Heart right ventricle (tissue), 16 donors: ENCODE data around the gene TMEM143. TPM values are rescaled to one million over a fixed set of nuclear protein-coding genes. Genes with fewer than 3 reads are reported as not detected.

Source experiments
- ATAC-seq, 8 donors: fragments of 200-7000 bp; cut with Tn5 transposase; one replicate each; pipeline ENCODE4 v1.9.1; 2020; ENCODE audit warnings: mild to moderate bottlenecking in 8 of 8, moderate library complexity in 8 of 8, moderate number of reproducible peaks in 1 of 8
- DNase-seq, 2 donors: peaks; one replicate each; pipeline ENCODE4 v3.0.0-alpha.2; 2020
- H3K27ac ChIP-seq, 10 donors: fragments of 200-600 bp; sonication (generic) in 2 of 10; one replicate each; pipeline versions ENCODE4 v1.5.0 to v1.8.0; 2020 to 2022; ENCODE audit warnings: mild to moderate bottlenecking in 3 of 10
- H3K27me3 ChIP-seq, 7 donors: fragments of 200-600 bp; one replicate each; pipeline ENCODE4 v1.8.0; 2021 to 2022; ENCODE audit warnings: mild to moderate bottlenecking in 2 of 7
- H3K36me3 ChIP-seq, 9 donors: fragments of 200-600 bp; sonication (generic) in 1 of 9; one replicate each; pipeline versions ENCODE4 v1.5.0 to v1.8.0; 2020 to 2022; ENCODE audit warnings: mild to moderate bottlenecking in 2 of 9
- H3K4me1 ChIP-seq, 9 donors: fragments of 200-600 bp; sonication (generic) in 1 of 9; one replicate each; pipeline versions ENCODE4 v1.5.0 to v1.8.0; 2020 to 2022; ENCODE audit warnings: mild to moderate bottlenecking in 4 of 9
- H3K4me3 ChIP-seq, 10 donors: fragments of 200-600 bp; sonication (generic) in 2 of 10; one replicate each; pipeline versions ENCODE4 v1.5.0 to v1.8.0; 2020 to 2022; ENCODE audit warnings: mild to moderate bottlenecking in 7 of 10, moderate library complexity in 2 of 10
- H3K9me3 ChIP-seq, 11 donors: fragments of 200-600 bp in 10 of 11; sonication (generic) in 2 of 11; one replicate each; pipeline versions ENCODE4 v1.5.0 to v1.8.0; 2013 to 2022; ENCODE audit warnings: mild to moderate bottlenecking in 2 of 11, control low read depth in 1 of 11, moderate library complexity in 1 of 11
- WGBS, 2 donors: extraction: QIAGEN DNeasy Blood & Tissue Kit; methylation state at CpG; one replicate each; pipeline ENCODE4 v1.1.7; 2013; ENCODE audit warnings: inconsistent platforms in 1 of 2; 5-methylcytosine and 5-hydroxymethylcytosine counted together
- intact Hi-C, 10 donors: fragments of 100-400 bp; cut with DNase I; formaldehyde crosslinking; loops; one replicate each; pipeline versions ENCODE4 v1.11.1 to v1.14.2; 2022
- polyA plus RNA-seq, 2 donors: library from polyadenylated mRNA; stranded (reverse); fragments of 200-250 nt; gene quantifications; one replicate each; pipeline ENCODE4 v1.2.3, GENCODE V29; 2013
- total RNA-seq, 10 donors: library from RNA; stranded (reverse); fragmentation: NEBNext Ultra II Directional in 3 of 10; extraction: Animal tissue kit (Norgen Biotek cat#: 25700) in 3 of 10; gene quantifications; one replicate each; pipeline versions ENCODE4 v1.2.1 to v1.2.4, GENCODE V29; 2021 to 2023
- TF ChIP-seq, protein P1 (sequence below), 9 donors: fragments of 200-600 bp; sonication (generic) in 2 of 9; IDR thresholded peaks; one replicate each; pipeline versions ENCODE4 v1.5.0 to v1.8.0; 2021 to 2022; ENCODE audit warnings: antibody characterized with exemption in 9 of 9, mild to moderate bottlenecking in 5 of 9, moderate library complexity in 1 of 9
- donor health status: Arrhythmogenic right ventricular cardiomyopathy.
- donor health status: ischemic (EF 13 %, LVEDD 7.1; RV severe dilation, severe dysfunction).
- donor health status: healthy with polysubstance abuse.
- donor health status: DM: no; HTN: yes; CAD: no.
- donor health status: DM: no; HTN: no; CAD: no.
- donor health status: ischemic (EF 25% LVEDD 6.9; RV normal size, moderate dysfunction).
- donor health status: ischemic (EF 25% LVEDD 5.7; RV mildly dilated, moderate dysfunction).
- donor health status: healthy.
- donor health status: DM: yes; HTN: yes; CAD: no.
- donor health status: Ischemic cardiomyopathy.
- donor health status: ischemic (EF 35%, LVEDD 5.7; RV mildly dilated, moderate dysfunction).
- donor health status: nonischemic (EF 11% LVEDD 7.7; RV severe dilation, severe dysfunction).
- donor health status: DM: yes; HTN: yes; CAD: no.
- donor health status: PGD.
- donor health status: ischemic (EF 29% LVEDD 5.4; RV normal size, mild dysfunction).
- donor health status: nonischemic (EF 23%, LVEDD 6.1; RV moderate dilation, normal function).

The TMEM143 gene
- total and polyA plus RNA-seq, 12 donors: 9.7 to 110 (median 80.4) TPM

DNA sequence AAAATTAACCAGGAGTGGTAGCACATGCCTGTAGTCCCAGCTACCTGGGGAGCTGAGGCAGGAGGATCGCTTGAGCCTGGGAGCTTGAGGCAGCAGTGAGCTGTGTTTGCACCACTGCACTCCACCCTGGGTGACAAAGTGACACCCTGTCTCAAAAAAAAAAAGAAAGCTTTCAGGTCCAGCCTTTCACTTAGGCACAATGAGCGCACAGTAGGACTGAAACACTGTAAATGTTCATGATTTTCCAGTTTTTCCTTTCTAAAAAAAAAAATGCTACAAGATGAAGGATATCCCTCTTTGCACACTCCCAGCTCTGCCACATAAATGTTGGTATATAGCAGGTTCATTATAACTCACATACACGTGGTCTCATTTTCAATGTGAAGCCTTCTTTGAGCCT lies 76.0 kb downstream of the TMEM143 start:
- no peak for DNase-seq
- TF ChIP-seq, protein P1, sequence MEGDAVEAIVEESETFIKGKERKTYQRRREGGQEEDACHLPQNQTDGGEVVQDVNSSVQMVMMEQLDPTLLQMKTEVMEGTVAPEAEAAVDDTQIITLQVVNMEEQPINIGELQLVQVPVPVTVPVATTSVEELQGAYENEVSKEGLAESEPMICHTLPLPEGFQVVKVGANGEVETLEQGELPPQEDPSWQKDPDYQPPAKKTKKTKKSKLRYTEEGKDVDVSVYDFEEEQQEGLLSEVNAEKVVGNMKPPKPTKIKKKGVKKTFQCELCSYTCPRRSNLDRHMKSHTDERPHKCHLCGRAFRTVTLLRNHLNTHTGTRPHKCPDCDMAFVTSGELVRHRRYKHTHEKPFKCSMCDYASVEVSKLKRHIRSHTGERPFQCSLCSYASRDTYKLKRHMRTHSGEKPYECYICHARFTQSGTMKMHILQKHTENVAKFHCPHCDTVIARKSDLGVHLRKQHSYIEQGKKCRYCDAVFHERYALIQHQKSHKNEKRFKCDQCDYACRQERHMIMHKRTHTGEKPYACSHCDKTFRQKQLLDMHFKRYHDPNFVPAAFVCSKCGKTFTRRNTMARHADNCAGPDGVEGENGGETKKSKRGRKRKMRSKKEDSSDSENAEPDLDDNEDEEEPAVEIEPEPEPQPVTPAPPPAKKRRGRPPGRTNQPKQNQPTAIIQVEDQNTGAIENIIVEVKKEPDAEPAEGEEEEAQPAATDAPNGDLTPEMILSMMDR (IDR thresholded peaks at IDR 0.05): no peak
- WGBS, 2 donors: 96 to 99% methylated on average over 3 of the region's 3 CpGs
- H3K36me3 ChIP-seq: peaks cover 0 to 37% (median 4%) of the 10 kb centered on the region in 9 donors
- peaks cover 0 to 7% (median 0%) of the 10 kb centered on the region in 7 donors for H3K27me3 ChIP-seq
- H3K9me3 ChIP-seq: peaks cover 0 to 28% (median 6%) of the 10 kb centered on the region in 11 donors
- no peak overlapping the region for H3K4me3 ChIP-seq
- no peak overlapping the region for H3K27ac ChIP-seq
- peaks cover 0 to 22% (median 13%) of the 10 kb centered on the region in 9 donors for H3K4me1 ChIP-seq
- ATAC-seq: no peak
- intact Hi-C loops: no loop called here

DNA sequence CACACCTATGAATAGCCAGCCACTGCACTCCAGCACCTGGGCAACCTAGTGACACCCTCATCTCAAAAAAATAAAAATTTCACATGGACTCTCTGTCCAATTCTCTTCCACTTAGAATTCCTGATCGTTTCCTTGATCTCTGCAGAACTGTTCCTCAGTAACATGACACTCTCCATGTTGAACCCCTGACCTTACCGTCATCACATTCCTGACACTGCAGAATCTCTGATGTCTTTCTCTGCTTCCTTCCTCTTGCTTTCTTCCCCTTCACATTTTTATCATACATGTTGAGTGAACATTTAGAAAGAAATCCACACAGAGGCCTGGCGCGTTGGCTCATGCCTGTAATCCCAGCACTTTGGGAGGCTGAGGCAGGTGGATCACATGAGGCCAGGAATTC lies 78.8 kb downstream of the TMEM143 start:
- intact Hi-C loops: no loop called here
- no peak for DNase-seq

DNA sequence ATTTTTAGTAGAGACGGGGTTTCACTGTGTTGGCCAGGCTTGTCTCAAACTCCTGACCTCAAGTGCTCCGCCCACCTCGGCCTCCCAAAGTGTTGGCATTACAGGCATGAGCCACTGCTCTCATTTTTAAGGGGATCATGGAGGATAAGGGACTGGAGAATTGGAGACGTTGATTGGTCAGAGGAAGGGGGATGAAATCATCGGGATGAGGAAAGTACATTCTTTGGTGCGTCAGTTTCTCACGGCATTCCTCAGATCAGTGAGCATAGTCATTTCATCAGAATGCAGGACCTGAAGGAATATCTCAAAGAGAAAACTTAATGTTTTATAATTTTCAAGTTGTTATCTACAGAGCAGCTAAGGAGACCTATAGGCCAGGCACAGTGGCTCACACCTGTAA lies 79.8 kb downstream of the TMEM143 start:
- Histone ChIP-seq H3K27ac (no peak overlapping the region), H3K36me3 (peaks cover 0 to 42% (median 4%) of the 10 kb centered on the region in 9 donors), H3K9me3 (peaks cover 0 to 31% (median 6%) of the 10 kb centered on the region in 11 donors), H3K4me3 (no peak overlapping the region), H3K27me3 (no peaks in the 10 kb centered on the region), H3K4me1 (peaks cover 0 to 6% (median 0%) of the 10 kb centered on the region in 9 donors)
- TF ChIP-seq, protein P1 (IDR thresholded peaks at IDR 0.05): no peak
- DNase-seq (no peak), ATAC-seq (no peak)
- 85 to 92% methylated on average over 7 of the region's 7 CpGs for WGBS, 2 donors
- intact Hi-C loops: no loop called here

More for the DNA sequence above, 78.8 kb downstream of the TMEM143 start:
- 71 to 80% methylated on average over 4 of the region's 4 CpGs for WGBS, 2 donors
- TF ChIP-seq, protein P1 (IDR thresholded peaks at IDR 0.05): no peak
- Histone ChIP-seq H3K4me3 (no peak overlapping the region), H3K27ac (no peak overlapping the region), H3K9me3 (peaks cover 0 to 31% (median 6%) of the 10 kb centered on the region in 11 donors), H3K36me3 (peaks cover 0 to 42% (median 4%) of the 10 kb centered on the region in 9 donors), H3K4me1 (peaks cover 0 to 6% (median 0%) of the 10 kb centered on the region in 9 donors), H3K27me3 (no peaks in the 10 kb centered on the region)
- no peak for ATAC-seq

Other genes with a start within 250 kb of the TMEM143 start
- 1 to 10 TPM; 1.8 to 8.5 (median 3.5) TPM for gene LIG1, start 193.6 kb downstream of the TMEM143 start, total RNA-seq
- gene LIG1, start 193.6 kb downstream of the TMEM143 start, polyA plus RNA-seq: 1 to 10 TPM; 5.2 to 9.9 TPM
- 1 to 10 TPM; 5.5 to 8.5 (median 6.6) TPM for gene ZSWIM9, start 193.3 kb downstream of the TMEM143 start, total RNA-seq
- gene ZSWIM9, start 193.3 kb downstream of the TMEM143 start, polyA plus RNA-seq: 1 to 10 TPM; 3.8 to 4.1 TPM
- gene CARD8, start 108.0 kb downstream of the TMEM143 start, total RNA-seq: 10 to 100 TPM; 19.5 to 49.5 (median 29.4) TPM
- 10 to 100 TPM; 18.9 to 44.2 TPM for gene CARD8, start 108.0 kb downstream of the TMEM143 start, polyA plus RNA-seq
- gene ZNF114, start 93.9 kb downstream of the TMEM143 start, total RNA-seq: under 1 TPM; 0.18 to 0.64 (median 0.33) TPM
- gene ZNF114, start 93.9 kb downstream of the TMEM143 start, polyA plus RNA-seq: under 1 TPM; 0.29 to 0.66 TPM
- 100 to 1,000 TPM in 1 of 10 donors, 10 to 100 TPM in 9; 18.8 to 119 (median 32.8) TPM for gene EMP3, start 38.4 kb downstream of the TMEM143 start, total RNA-seq
- gene EMP3, start 38.4 kb downstream of the TMEM143 start, polyA plus RNA-seq: 100 to 1,000 TPM; 116 to 124 TPM
- not detected for gene SYNGR4, start 427 bp upstream of the TMEM143 start, total RNA-seq
- gene SYNGR4, start 427 bp upstream of the TMEM143 start, polyA plus RNA-seq: not detected
- gene KDELR1, start 27.6 kb upstream of the TMEM143 start, total RNA-seq: 10 to 100 TPM; 63.2 to 95.2 (median 73.2) TPM
- gene KDELR1, start 27.6 kb upstream of the TMEM143 start, polyA plus RNA-seq: 10 to 100 TPM; 55.1 to 96.0 TPM
- gene GRIN2D, start 29.7 kb upstream of the TMEM143 start, total RNA-seq: 1 to 10 TPM in 1 of 10 donors, under 1 TPM in 9; 0.04 to 1.0 (median 0.19) TPM
- gene GRIN2D, start 29.7 kb upstream of the TMEM143 start, polyA plus RNA-seq: under 1 TPM; 0.22 to 0.23 TPM
- gene GRWD1, start 82.0 kb upstream of the TMEM143 start, total RNA-seq: 10 to 100 TPM; 13.2 to 26.2 (median 17.0) TPM
- gene GRWD1, start 82.0 kb upstream of the TMEM143 start, polyA plus RNA-seq: 10 to 100 TPM in 1 of 2 donors, 1 to 10 TPM in 1; 5.6 to 22.8 TPM
- under 1 TPM; 0.13 to 0.52 (median 0.30) TPM for gene KCNJ14, start 91.6 kb upstream of the TMEM143 start, total RNA-seq
- gene KCNJ14, start 91.6 kb upstream of the TMEM143 start, polyA plus RNA-seq: under 1 TPM; 0.29 to 0.43 TPM
- 10 to 100 TPM; 25.8 to 40.4 (median 32.2) TPM for gene CYTH2, start 105.4 kb upstream of the TMEM143 start, total RNA-seq
- 10 to 100 TPM; 28.2 to 41.9 TPM for gene CYTH2, start 105.4 kb upstream of the TMEM143 start, polyA plus RNA-seq
- 1 to 10 TPM in 4 of 10 donors, under 1 TPM in 6; 0.40 to 1.3 (median 0.88) TPM for gene LMTK3, start 147.9 kb upstream of the TMEM143 start, total RNA-seq
- 1 to 10 TPM in 1 of 2 donors, under 1 TPM in 1; 0.12 to 1.5 TPM for gene LMTK3, start 147.9 kb upstream of the TMEM143 start, polyA plus RNA-seq
- gene SULT2B1, start 188.2 kb upstream of the TMEM143 start, total RNA-seq: under 1 TPM in 3 of 10 donors, not detected in 7; 0.42 to 0.70 (median 0.42) TPM
- gene SULT2B1, start 188.2 kb upstream of the TMEM143 start, polyA plus RNA-seq: under 1 TPM; 0.13 to 0.44 TPM
- not detected for gene SPACA4, start 242.8 kb upstream of the TMEM143 start, total RNA-seq
- not detected for gene SPACA4, start 242.8 kb upstream of the TMEM143 start, polyA plus RNA-seq